ENCODE measurements around the gene REPS2. TPM values are rescaled to one million over a fixed set of nuclear protein-coding genes. Genes with fewer than 3 reads are reported as not detected.

REPS2 gene
- total and polyA plus RNA-seq, 8 donors = 12.6 to 19.5 (median 15.1) TPM

GRCh38 chrX:17025621-17026302, 79.3 kb downstream of the REPS2 start:
- H3K4me1 ChIP-seq = peaks cover 0 to 7% of the 10 kb centered on the region in 2 donors
- ATAC-seq = no peak
- H3K4me3 ChIP-seq = no peak overlapping the region
- no peaks in the 10 kb centered on the region for H3K27me3 ChIP-seq
- intact Hi-C loops (cut with DNase I) = no loop called here
- no peak for TF ChIP-seq CTCF (IDR thresholded peaks at IDR 0.05)
- no peak overlapping the region for H3K27ac ChIP-seq
- no peaks in the 10 kb centered on the region for H3K9me3 ChIP-seq
- no peaks in the 10 kb centered on the region for H3K36me3 ChIP-seq
- DNase-seq = no peak

- H3K9me3 ChIP-seq = no peaks in the 10 kb centered on the region
These were observed 81.5 kb downstream of the REPS2 start for GRCh38 chrX:17027931-17028330.

GRCh38 chrX:17028356-17028755, 81.9 kb downstream of the REPS2 start:
- Histone ChIP-seq H3K27me3 (no peaks in the 10 kb centered on the region), H3K9me3 (no peaks in the 10 kb centered on the region), H3K36me3 (no peaks in the 10 kb centered on the region), H3K27ac (no peak overlapping the region), H3K4me1 (no peaks in the 10 kb centered on the region), H3K4me3 (no peak overlapping the region)
- DNase-seq (no peak), ATAC-seq (no peak)
- TF ChIP-seq CTCF (IDR thresholded peaks at IDR 0.05) = no peak
- intact Hi-C loops (cut with DNase I) = no loop called here

More at GRCh38 chrX:17027931-17028330, 81.5 kb downstream of the REPS2 start:
- Histone ChIP-seq H3K36me3 (no peaks in the 10 kb centered on the region), H3K27me3 (no peaks in the 10 kb centered on the region), H3K4me3 (no peak overlapping the region), H3K27ac (no peak overlapping the region), H3K4me1 (no peaks in the 10 kb centered on the region)
- DNase-seq = no peak
- intact Hi-C loops (cut with DNase I) = no loop called here
- no peak for TF ChIP-seq CTCF (IDR thresholded peaks at IDR 0.05)
- no peak for ATAC-seq

GRCh38 chrX:17030092-17030491, 83.6 kb downstream of the REPS2 start:
- no peaks in the 10 kb centered on the region for H3K36me3 ChIP-seq
- H3K9me3 ChIP-seq = no peaks in the 10 kb centered on the region
- no peaks in the 10 kb centered on the region for H3K4me1 ChIP-seq
- no peak overlapping the region for H3K27ac ChIP-seq
- no peak for DNase-seq
- ATAC-seq = peak; percentile 17
- H3K4me3 ChIP-seq = no peak overlapping the region
- no peak for TF ChIP-seq CTCF (IDR thresholded peaks at IDR 0.05)
- H3K27me3 ChIP-seq = no peaks in the 10 kb centered on the region
- intact Hi-C loops (cut with DNase I) = loop anchor here in 1 of 2 donors (10.0 kb wide), 1 partner anchor 135 kb away; no protein-coding TSS in a partner anchor

- DNase-seq (no peak), ATAC-seq (no peak)
- H3K27ac ChIP-seq = no peak overlapping the region
- H3K27me3 ChIP-seq = no peaks in the 10 kb centered on the region
- no peaks in the 10 kb centered on the region for H3K4me1 ChIP-seq
- no peak overlapping the region for H3K4me3 ChIP-seq
- H3K36me3 ChIP-seq = no peaks in the 10 kb centered on the region
- H3K9me3 ChIP-seq = no peaks in the 10 kb centered on the region
- no peak for TF ChIP-seq CTCF (IDR thresholded peaks at IDR 0.05)
- intact Hi-C loops (cut with DNase I) = loop anchor here in 1 of 2 donors (10.0 kb wide), 1 partner anchor 136 kb away; no protein-coding TSS in a partner anchor
These were observed 84.3 kb downstream of the REPS2 start for GRCh38 chrX:17030580-17031270.
